HCT116 (cell line): ENCODE data around the gene AFAP1L1. TPM values are rescaled to one million over a fixed set of nuclear protein-coding genes. Genes with fewer than 3 reads are reported as not detected.

ENCODE experiments used
- ATAC-seq: fragments of 200-7000 bp; cut with Tn5 transposase; 2 replicates; pipeline ENCODE4 v1.9.1; 2020; ENCODE audit warnings: mild to moderate bottlenecking, moderate library complexity
- BruUV-seq: library from RNA; stranded (reverse); fragments of 400-500 nt; replicated peaks from 2 replicates; lab custom pipeline; 2021; lab: Mats Ljungman, UMichigan
- CTCF ChIA-PET: fragments of 300-600 bp; sonication (Branson Sonifier 250); formaldehyde crosslinking; loops from one replicate; lab custom pipeline; 2021; ENCODE audit warnings: antibody characterized with exemption; lab: Charles Lee
- POLR2A ChIA-PET: fragments of 300-600, 350-600 bp; sonication (Branson Sonifier 250); formaldehyde crosslinking; loops from one replicate; lab custom pipeline; 2021; ENCODE audit warnings: antibody characterized with exemption; lab: Charles Lee
- RAD21 ChIA-PET, 2 experiments: fragments of 300-600 bp; sonication (Branson Sonifier 250); formaldehyde crosslinking; loops; one replicate each; lab custom pipeline; 2023; ENCODE audit warnings: low total read pairs in 2 of 2; ENCODE audit not compliant: uncharacterized antibody in 2 of 2, unreplicated experiment in 2 of 2, low non-redundant PET in 1 of 2; lab: Charles Lee
- DNase-seq: peaks from one replicate; pipeline ENCODE4 v3.0.0-alpha.2; 2010; ENCODE audit warnings: low read depth, low spot score
- H2AFZ ChIP-seq: fragments of 200-600 bp; shearing (Covaris generic), sonication (generic); 2 replicates; pipeline ENCODE4 v1.6.1; 2017; ENCODE audit warnings: low read depth, mixed run types, mixed read lengths, antibody characterized with exemption, low read length; ENCODE audit not compliant: poor library complexity, severe bottlenecking
- H3K27ac ChIP-seq: 2 replicates; pipeline ENCODE4 v1.5.1; 2012; ENCODE audit warnings: low read depth, low read length
- H3K27me3 ChIP-seq: fragments of 200-600 bp; sonication (generic); 2 replicates; pipeline ENCODE4 v1.6.1; 2016; ENCODE audit warnings: mixed run types, low read length, mixed read lengths; ENCODE audit not compliant: insufficient read depth
- H3K36me3 ChIP-seq, 2 experiments: fragments of 200-500 bp in 1 of 2; fragments of 200-600 bp in 1 of 2; sonication (Bioruptor generic) in 1 of 2; sonication (generic) in 1 of 2; 2 replicates each; pipeline versions ENCODE4 v1.5.1 to v1.6.1; 2014 to 2016; ENCODE audit warnings: low read length in 2 of 2, inconsistent platforms in 1 of 2, mixed read lengths in 1 of 2, mixed run types in 1 of 2; ENCODE audit not compliant: insufficient read depth in 2 of 2, control insufficient read depth in 1 of 2
- H3K4me1 ChIP-seq, 2 experiments: fragments of 200-600 bp in 1 of 2; sonication (generic) in 1 of 2; 2 replicates each; pipeline versions ENCODE4 v1.5.1 to v1.6.1; 2012 to 2017; ENCODE audit warnings: low read length in 2 of 2, inconsistent platforms in 1 of 2, mild to moderate bottlenecking in 1 of 2, mixed read lengths in 1 of 2, mixed run types in 1 of 2, moderate library complexity in 1 of 2; ENCODE audit not compliant: insufficient read depth in 2 of 2, control insufficient read depth in 1 of 2
- H3K4me2 ChIP-seq: fragments of 200-600 bp; sonication (generic); 2 replicates; pipeline ENCODE4 v1.6.1; 2017; ENCODE audit warnings: mixed run types, low read length, mixed read lengths
- H3K4me3 ChIP-seq, 2 experiments: fragments of 200-600 bp in 1 of 2; sonication (generic) in 1 of 2; replicated peaks in 1 of 2; 2 replicates each; pipeline ENCODE4 v1.5.1; 2011 to 2016; ENCODE audit warnings: low read length in 2 of 2, control low read depth in 1 of 2, low read depth in 1 of 2, mild to moderate bottlenecking in 1 of 2, mixed read lengths in 1 of 2, mixed run types in 1 of 2
- H3K79me2 ChIP-seq: fragments of 200-600 bp; sonication (generic); 2 replicates; pipeline ENCODE4 v1.6.1; 2017; ENCODE audit warnings: mild to moderate bottlenecking, mixed run types, low read length, moderate library complexity, mixed read lengths; ENCODE audit not compliant: insufficient read depth
- H3K9ac ChIP-seq: fragments of 200-600 bp; sonication (generic); 2 replicates; pipeline ENCODE4 v1.6.1; 2016; ENCODE audit warnings: low read length, mixed read lengths
- H3K9me2 ChIP-seq: fragments of 200-600 bp; sonication (generic), shearing (Covaris generic); 2 replicates; pipeline ENCODE4 v1.6.1; 2017; ENCODE audit warnings: mixed run types, mild to moderate bottlenecking, moderate library complexity; ENCODE audit not compliant: insufficient read depth
- H3K9me3 ChIP-seq, 2 experiments: fragments of 200-500 bp in 1 of 2; fragments of 200-600 bp in 1 of 2; sonication (Bioruptor generic) in 1 of 2; sonication (generic) in 1 of 2; 2 replicates each; pipeline ENCODE4 v1.6.1; 2014 to 2017; ENCODE audit warnings: low read length in 2 of 2, mixed read lengths in 2 of 2, inconsistent platforms in 1 of 2, low read depth in 1 of 2, mild to moderate bottlenecking in 1 of 2, mixed run types in 1 of 2, moderate library complexity in 1 of 2; ENCODE audit not compliant: control insufficient read depth in 1 of 2, insufficient read depth in 1 of 2
- H4K20me1 ChIP-seq: fragments of 200-600 bp; sonication (generic), shearing (Covaris generic); 2 replicates; pipeline ENCODE4 v1.6.1; 2017; ENCODE audit warnings: mixed run types, mild to moderate bottlenecking, moderate library complexity; ENCODE audit not compliant: insufficient read depth
- CEBPB ChIP-seq: IDR thresholded peaks from 2 replicates; pipeline ENCODE4 v1.6.1; 2012; ENCODE audit warnings: low read depth
- EGR1 ChIP-seq: IDR thresholded peaks from 2 replicates; pipeline ENCODE4 v1.6.1; 2012; ENCODE audit warnings: low read depth
- EZH2phosphoT487 ChIP-seq: fragments of 200-600 bp; IDR thresholded peaks from 2 replicates; pipeline ENCODE4 v1.6.1; 2018; ENCODE audit warnings: antibody characterized with exemption, borderline replicate concordance
- TCF7L2 ChIP-seq: IDR thresholded peaks from 2 replicates; pipeline ENCODE4 v1.7.0; 2011; ENCODE audit warnings: borderline replicate concordance, inconsistent platforms; ENCODE audit not compliant: insufficient read depth, insufficient read length; ENCODE audit errors: extremely low read depth
- intact Hi-C: fragments of 100-400 bp; cut with micrococcal nuclease; formaldehyde crosslinking; loops from 2 replicates; pipeline ENCODE4 v1.10.0; 2022
- total RNA-seq: library from RNA; stranded (reverse); gene quantifications from one replicate; pipeline ENCODE4 v1.2.1, GENCODE V29; 2021; ENCODE audit not compliant: unreplicated experiment
- TF ChIP-seq, protein P1 (sequence below): IDR thresholded peaks from 2 replicates; pipeline ENCODE4 v1.6.1; 2012; ENCODE audit warnings: low read depth

The AFAP1L1 gene
- total RNA-seq, 1 experiment from 2014 or later: 4.3 TPM

DNA sequence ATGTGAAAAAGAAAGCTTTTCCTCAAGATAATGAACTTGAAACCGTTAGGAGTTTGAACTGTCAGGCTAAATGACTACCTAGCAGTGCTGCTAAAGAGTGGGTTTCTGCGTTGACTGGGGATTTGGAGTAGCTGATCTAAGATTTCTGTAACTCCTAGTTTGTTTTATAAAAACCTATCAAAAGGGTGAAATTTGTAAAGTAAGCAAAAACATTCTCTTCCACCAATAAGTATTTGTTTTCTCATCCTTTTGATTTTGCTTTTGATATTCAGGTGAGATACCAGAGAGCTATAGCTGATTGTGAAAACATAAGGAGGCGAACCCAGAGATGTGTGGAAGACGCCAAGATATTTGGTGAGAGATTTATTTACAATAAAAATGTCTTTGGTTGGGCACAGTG, 77.7 kb downstream of the AFAP1L1 start:
- no TSS peak for BruUV-seq
- Histone ChIP-seq H3K9me3 (no peaks in the 10 kb centered on the region), H3K4me2 (no peak overlapping the region), H3K4me1 (peaks cover 5 to 6% of the 10 kb centered on the region in 2 experiments; a peak in 3 of 4 replicates), H3K36me3 (peaks cover 59 to 64% of the 10 kb centered on the region in 2 experiments), H3K27ac (no peak overlapping the region), H3K79me2 (peaks cover 78% of the 10 kb centered on the region), H3K9ac (no peak overlapping the region), H3K27me3 (no peaks in the 10 kb centered on the region), H3K4me3 (no peak overlapping the region), H4K20me1 (peaks cover 4% of the 10 kb centered on the region; the same call in 1 of the 2 replicates), H3K9me2 (no peaks in the 10 kb centered on the region), H2AFZ (no peak overlapping the region)
- ChIA-PET RAD21 (no interaction called here), CTCF (interaction anchor here (1.0 kb wide), 1 partner anchor 18 kb away, joined by 3 read pairs; no protein-coding TSS in a partner anchor), POLR2A (interaction anchor here (0.9 kb wide), 1 partner anchor 8 kb away, joined by 3 read pairs; the partner anchor contains the start of gene PCYOX1L)
- no peak for DNase-seq
- TF ChIP-seq TCF7L2 (no peak), EGR1 (no peak)
- TF ChIP-seq, protein P1, sequence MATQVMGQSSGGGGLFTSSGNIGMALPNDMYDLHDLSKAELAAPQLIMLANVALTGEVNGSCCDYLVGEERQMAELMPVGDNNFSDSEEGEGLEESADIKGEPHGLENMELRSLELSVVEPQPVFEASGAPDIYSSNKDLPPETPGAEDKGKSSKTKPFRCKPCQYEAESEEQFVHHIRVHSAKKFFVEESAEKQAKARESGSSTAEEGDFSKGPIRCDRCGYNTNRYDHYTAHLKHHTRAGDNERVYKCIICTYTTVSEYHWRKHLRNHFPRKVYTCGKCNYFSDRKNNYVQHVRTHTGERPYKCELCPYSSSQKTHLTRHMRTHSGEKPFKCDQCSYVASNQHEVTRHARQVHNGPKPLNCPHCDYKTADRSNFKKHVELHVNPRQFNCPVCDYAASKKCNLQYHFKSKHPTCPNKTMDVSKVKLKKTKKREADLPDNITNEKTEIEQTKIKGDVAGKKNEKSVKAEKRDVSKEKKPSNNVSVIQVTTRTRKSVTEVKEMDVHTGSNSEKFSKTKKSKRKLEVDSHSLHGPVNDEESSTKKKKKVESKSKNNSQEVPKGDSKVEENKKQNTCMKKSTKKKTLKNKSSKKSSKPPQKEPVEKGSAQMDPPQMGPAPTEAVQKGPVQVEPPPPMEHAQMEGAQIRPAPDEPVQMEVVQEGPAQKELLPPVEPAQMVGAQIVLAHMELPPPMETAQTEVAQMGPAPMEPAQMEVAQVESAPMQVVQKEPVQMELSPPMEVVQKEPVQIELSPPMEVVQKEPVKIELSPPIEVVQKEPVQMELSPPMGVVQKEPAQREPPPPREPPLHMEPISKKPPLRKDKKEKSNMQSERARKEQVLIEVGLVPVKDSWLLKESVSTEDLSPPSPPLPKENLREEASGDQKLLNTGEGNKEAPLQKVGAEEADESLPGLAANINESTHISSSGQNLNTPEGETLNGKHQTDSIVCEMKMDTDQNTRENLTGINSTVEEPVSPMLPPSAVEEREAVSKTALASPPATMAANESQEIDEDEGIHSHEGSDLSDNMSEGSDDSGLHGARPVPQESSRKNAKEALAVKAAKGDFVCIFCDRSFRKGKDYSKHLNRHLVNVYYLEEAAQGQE: no peak
- no peak for ATAC-seq
- intact Hi-C loops: no loop called here

DNA sequence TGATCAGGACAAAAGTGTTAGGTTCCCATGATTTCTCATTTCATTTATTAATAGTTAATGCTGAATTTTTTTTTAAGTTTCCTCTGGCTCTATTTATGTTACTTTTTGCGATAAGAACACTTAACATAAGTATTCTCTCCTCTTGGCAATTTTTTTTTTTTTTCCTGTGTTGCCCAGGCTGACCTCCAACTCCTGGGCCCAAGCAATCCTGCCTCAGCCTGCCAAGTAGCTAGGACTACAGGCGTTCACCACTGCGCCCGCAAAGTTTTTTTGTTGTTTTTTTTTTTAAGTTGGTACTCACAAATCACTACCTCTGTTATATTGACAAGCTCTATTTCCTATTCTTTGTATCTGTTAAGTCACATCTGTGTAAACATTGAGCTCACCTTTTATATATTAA, 80.5 kb downstream of the AFAP1L1 start:
- Histone ChIP-seq H3K9me2 (no peaks in the 10 kb centered on the region), H3K4me3 (no peak overlapping the region), H3K27me3 (no peaks in the 10 kb centered on the region), H3K27ac (no peak overlapping the region), H4K20me1 (peaks cover 4% of the 10 kb centered on the region; the same call in 1 of the 2 replicates), H2AFZ (no peak overlapping the region), H3K79me2 (peaks cover 59% of the 10 kb centered on the region), H3K36me3 (peaks cover 59 to 64% of the 10 kb centered on the region in 2 experiments), H3K9ac (no peak overlapping the region), H3K4me2 (no peak overlapping the region), H3K9me3 (no peaks in the 10 kb centered on the region), H3K4me1 (peaks cover 3 to 5% of the 10 kb centered on the region in 2 experiments; a peak in 3 of 4 replicates)
- TF ChIP-seq EZH2phosphoT487 (no peak), CEBPB (no peak)
- BruUV-seq: no TSS peak
- ChIA-PET CTCF (no interaction called here), POLR2A (no interaction called here), RAD21 (no interaction called here)
- ATAC-seq: no peak
- DNase-seq: no peak
- intact Hi-C loops: no loop called here
